ENCODE measurements around the gene PRMT2.

PRMT2 gene

DNA sequence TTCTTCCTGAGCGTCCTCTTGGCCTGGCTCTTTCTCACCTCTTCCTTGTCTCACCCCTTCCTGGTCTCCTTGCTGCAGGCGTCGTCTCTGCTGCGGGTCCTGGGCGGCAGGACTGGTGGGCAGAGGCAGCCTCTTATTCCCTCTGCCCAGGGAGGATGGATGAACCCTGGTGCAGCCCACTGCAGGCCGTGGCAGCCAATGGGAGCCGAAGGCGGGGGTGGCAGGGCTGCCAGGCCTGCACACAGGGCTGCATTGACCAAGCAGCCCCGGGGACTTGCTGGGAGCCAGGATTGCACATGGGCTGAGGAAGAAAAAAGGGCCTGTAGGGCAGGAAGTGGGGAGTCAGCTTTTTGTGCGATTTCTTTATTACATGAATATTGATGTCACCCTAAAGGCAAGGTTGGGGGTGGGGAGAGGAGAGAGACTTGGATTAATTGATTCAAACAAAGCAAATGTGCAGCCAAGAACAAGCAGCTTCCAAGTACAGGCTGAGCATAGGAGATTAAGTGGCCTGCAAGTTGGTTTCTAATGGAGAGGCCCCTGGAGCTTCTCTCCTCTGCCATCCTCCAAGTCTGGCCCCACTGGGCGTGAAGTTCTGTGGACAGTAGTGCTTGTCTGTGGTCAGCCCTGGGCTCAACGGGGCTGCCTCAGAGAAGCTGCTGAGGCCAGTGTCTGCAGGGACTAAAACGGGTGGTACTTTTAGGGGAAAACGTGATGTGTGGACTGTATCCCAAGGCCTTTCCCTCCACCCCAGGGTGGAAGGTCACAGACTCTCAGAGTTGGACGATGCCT lies 30.3 kb upstream of the PRMT2 start, which contains the start of gene S100B:
S100B (minus strand) TSS at position 108 of the 792 bp plus-strand sequence. CDS start 2,667 bp downstream, outside the sequence.
- no peak for DNase-seq
- Histone ChIP-seq H3K27me3 (replicated peaks) (no peaks in the 10 kb centered on the region), H3K27ac (no peak within 1 kb of the TSS), H3K36me3 (replicated peaks) (no peaks in the 10 kb centered on the region), H3K4me3 (ENCODE audit: low read depth, low read length) (no peak within 1 kb of the TSS)
- TF ChIP-seq, protein P1, sequence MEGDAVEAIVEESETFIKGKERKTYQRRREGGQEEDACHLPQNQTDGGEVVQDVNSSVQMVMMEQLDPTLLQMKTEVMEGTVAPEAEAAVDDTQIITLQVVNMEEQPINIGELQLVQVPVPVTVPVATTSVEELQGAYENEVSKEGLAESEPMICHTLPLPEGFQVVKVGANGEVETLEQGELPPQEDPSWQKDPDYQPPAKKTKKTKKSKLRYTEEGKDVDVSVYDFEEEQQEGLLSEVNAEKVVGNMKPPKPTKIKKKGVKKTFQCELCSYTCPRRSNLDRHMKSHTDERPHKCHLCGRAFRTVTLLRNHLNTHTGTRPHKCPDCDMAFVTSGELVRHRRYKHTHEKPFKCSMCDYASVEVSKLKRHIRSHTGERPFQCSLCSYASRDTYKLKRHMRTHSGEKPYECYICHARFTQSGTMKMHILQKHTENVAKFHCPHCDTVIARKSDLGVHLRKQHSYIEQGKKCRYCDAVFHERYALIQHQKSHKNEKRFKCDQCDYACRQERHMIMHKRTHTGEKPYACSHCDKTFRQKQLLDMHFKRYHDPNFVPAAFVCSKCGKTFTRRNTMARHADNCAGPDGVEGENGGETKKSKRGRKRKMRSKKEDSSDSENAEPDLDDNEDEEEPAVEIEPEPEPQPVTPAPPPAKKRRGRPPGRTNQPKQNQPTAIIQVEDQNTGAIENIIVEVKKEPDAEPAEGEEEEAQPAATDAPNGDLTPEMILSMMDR (IDR thresholded peaks at IDR 0.05; ENCODE audit: low read depth, low read length, missing control alignments): no peak
- in situ Hi-C loops (cut with HindIII; ENCODE audit: low pct_ligation_motif_present, low sequenced_read_pairs): no loop called here

DNA sequence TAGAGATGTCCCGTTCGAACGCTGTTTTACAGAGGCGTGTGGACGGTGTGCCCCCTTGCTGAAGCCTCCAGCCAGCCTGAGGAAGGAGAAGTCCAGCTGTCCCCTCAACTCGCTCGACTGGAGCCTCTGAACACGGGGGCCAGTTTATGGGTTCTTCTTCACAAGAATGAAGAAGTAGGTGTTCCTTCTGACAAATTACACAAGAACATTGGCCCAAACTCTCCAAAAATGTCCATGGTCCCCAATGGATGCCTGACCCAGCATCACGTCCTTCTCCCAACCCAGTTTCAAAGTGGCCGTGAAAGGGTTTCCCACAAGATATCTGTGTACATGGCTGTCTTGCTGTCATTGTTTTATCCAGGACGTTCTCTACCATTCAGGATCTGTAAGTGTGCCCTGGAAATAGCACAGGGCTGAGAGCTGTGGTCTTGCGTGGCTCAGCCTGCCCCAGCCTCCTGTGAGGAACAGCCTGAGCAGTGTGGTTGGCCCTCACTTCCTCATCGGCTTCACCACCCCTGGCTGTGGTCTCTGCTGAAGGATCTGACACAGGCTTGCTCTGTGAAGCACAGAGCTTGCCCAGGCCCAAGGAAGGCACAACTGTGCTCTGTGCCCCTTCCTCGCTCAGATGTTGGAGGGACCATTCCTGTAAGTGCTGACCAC lies 29.6 kb upstream of the PRMT2 start:
- Histone ChIP-seq H3K27ac (no peak overlapping the region), H3K36me3 (replicated peaks) (no peaks in the 10 kb centered on the region), H3K27me3 (replicated peaks) (no peaks in the 10 kb centered on the region), H3K4me3 (ENCODE audit: low read depth, low read length) (no peak overlapping the region)
- in situ Hi-C loops (cut with HindIII; ENCODE audit: low pct_ligation_motif_present, low sequenced_read_pairs): no loop called here
- no peak for DNase-seq
- TF ChIP-seq, protein P1 (IDR thresholded peaks at IDR 0.05; ENCODE audit: low read depth, low read length, missing control alignments): no peak

GRCh38 chr21:46606427-46606813 lies 29.1 kb upstream of the PRMT2 start:
- in situ Hi-C loops (cut with HindIII; ENCODE audit: low pct_ligation_motif_present, low sequenced_read_pairs): no loop called here
- H3K36me3 ChIP-seq (replicated peaks): no peaks in the 10 kb centered on the region
- H3K27me3 ChIP-seq (replicated peaks): no peaks in the 10 kb centered on the region
- no peak overlapping the region for H3K4me3 ChIP-seq (ENCODE audit: low read depth, low read length)
- no peak overlapping the region for H3K27ac ChIP-seq
- TF ChIP-seq, protein P1 (IDR thresholded peaks at IDR 0.05; ENCODE audit: low read depth, low read length, missing control alignments): no peak
- DNase-seq: no peak

- TF ChIP-seq, protein P1 (IDR thresholded peaks at IDR 0.05; ENCODE audit: low read depth, low read length, missing control alignments): no peak
- in situ Hi-C loops (cut with HindIII; ENCODE audit: low pct_ligation_motif_present, low sequenced_read_pairs): no loop called here
- Histone ChIP-seq H3K27me3 (replicated peaks) (no peaks in the 10 kb centered on the region), H3K36me3 (replicated peaks) (no peaks in the 10 kb centered on the region), H3K27ac (no peak overlapping the region), H3K4me3 (ENCODE audit: low read depth, low read length) (no peak overlapping the region)
- DNase-seq: no peak
Measured at GRCh38 chr21:46607636-46608035, 27.8 kb upstream of the PRMT2 start.

- H3K27ac ChIP-seq: no peak overlapping the region
- H3K27me3 ChIP-seq (replicated peaks): no peaks in the 10 kb centered on the region
- in situ Hi-C loops (cut with HindIII; ENCODE audit: low pct_ligation_motif_present, low sequenced_read_pairs): no loop called here
Measured at GRCh38 chr21:46608672-46609111, 26.8 kb upstream of the PRMT2 start.

More at GRCh38 chr21:46608672-46609111, 26.8 kb upstream of the PRMT2 start:
- TF ChIP-seq, protein P1 (IDR thresholded peaks at IDR 0.05; ENCODE audit: low read depth, low read length, missing control alignments): no peak
- Histone ChIP-seq H3K36me3 (replicated peaks) (no peaks in the 10 kb centered on the region), H3K4me3 (ENCODE audit: low read depth, low read length) (no peak overlapping the region)
- DNase-seq: no peak
